ENCODE data around the gene RAC2.
A peak's percentile ranks its signal among the peaks of the same experiment; 100 is the strongest.
"Not testable (repeated sequence)": the region's sequence is repeated elsewhere in the genome, so short reads cannot be mapped to it uniquely, and the experiment has no call there.

The RAC2 gene

GRCh38 chr22:37233371-37233750 lies 10.7 kb downstream of the RAC2 start:
- DNase-seq = not testable (repeated sequence)

- no peak for DNase-seq
Measured at GRCh38 chr22:37232140-37232998, 11.7 kb downstream of the RAC2 start.

DNA sequence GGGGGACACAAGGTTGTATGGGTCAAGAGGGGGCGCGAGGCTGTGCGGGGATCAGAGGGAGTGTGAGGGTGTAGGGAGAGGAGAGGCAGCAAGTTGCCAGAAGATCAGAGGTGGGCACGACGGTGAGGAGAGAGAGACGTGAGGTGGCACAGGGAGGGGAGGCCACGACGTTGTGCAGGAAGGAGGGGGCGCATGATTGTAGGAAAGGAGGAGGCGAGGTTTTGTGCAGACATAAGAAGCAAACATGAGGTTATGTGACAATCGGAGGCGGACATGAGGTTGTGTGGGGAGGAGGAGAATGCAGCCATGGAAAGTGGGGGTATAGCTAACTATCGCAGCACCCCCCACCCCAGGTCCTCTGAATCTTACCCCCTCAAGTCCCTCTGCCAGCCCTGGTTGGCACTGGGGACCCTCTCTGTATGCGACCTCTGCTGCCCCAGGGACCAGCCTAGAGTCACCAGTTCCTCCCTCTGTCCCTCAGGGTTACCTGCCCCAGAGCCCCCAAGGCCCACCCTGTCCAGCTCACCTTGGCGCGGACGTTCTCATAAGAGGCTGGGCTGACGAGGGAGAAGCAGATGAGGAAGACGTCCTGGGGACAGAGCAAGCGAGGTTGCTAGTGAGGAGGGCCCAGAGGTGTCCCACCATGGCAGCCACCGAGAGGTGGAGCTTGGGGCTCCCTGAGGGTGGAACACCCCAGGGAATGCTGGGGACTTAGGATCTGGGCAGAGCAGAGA lies 12.5 kb downstream of the RAC2 start:
- DNase-seq = no peak

- no peak for DNase-seq
Measured at GRCh38 chr22:37230673-37231405, 13.2 kb downstream of the RAC2 start.

GRCh38 chr22:37229805-37230672 lies 14.0 kb downstream of the RAC2 start:
- DNase-seq = no peak

DNA sequence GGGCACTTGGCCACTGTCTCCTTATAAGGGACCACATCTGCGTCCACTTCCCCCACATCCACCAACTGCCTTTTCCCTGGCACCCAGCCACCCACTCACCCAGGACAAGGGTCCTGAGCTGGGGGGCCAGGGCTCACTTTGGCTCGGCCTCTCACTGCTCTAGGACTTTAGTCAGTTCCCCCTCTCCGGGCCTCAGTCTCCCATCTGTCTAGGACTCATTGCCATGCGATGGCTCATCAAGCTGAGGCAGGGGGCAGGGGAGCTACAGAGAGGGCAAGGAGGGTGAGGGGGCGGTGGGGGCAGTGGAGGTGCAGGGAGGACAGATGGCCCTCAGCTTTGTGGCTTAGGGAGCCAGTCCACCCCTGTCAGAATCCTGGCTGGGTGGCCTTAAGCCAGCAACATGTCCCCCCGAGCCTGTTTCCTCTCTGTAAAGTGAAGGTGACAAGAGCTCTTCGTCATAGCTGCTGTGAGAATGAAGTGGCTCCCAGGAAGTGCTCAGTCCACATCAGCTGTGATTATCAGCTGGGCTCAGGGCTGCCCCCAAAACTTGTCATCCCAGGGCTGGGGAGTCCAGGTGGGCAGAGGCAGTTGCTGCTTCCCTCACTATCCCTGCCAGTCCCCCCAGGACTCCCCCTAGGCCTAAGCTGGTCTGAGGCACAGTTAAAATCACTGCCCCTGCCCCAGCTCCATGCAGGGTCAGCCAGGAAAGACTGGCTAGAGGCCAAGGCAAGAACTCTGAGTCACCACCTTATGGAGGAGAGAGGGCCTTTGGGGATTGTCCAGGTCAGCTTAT lies 14.9 kb downstream of the RAC2 start:
- no peak for DNase-seq

- DNase-seq = no peak
Measured at GRCh38 chr22:37228106-37229011, 15.7 kb downstream of the RAC2 start.

GRCh38 chr22:37226514-37226913 lies 17.6 kb downstream of the RAC2 start:
- DNase-seq = no peak

GRCh38 chr22:37226087-37226486 lies 18.0 kb downstream of the RAC2 start:
- DNase-seq = no peak

DNA sequence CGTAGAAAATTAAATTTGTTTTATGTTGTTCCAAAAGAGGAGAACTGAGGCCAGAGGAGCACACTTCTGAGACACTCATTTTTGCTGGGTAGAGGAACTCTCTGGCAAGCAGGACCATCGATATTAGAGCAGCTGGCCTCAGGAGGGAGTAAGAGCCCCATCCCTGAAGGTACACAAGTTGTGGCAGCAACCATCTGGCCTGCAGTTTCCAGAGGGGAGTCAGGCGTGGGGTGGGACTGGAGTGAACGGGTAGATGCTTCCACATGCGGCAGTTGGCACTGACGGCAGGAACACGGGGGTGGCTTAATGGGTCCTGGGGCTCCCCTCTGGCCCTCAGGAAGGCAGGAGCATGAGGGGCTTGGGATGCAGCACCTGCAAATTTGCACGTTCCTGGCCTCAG lies 18.6 kb downstream of the RAC2 start:
- peak; percentile 91 for DNase-seq

DNA sequence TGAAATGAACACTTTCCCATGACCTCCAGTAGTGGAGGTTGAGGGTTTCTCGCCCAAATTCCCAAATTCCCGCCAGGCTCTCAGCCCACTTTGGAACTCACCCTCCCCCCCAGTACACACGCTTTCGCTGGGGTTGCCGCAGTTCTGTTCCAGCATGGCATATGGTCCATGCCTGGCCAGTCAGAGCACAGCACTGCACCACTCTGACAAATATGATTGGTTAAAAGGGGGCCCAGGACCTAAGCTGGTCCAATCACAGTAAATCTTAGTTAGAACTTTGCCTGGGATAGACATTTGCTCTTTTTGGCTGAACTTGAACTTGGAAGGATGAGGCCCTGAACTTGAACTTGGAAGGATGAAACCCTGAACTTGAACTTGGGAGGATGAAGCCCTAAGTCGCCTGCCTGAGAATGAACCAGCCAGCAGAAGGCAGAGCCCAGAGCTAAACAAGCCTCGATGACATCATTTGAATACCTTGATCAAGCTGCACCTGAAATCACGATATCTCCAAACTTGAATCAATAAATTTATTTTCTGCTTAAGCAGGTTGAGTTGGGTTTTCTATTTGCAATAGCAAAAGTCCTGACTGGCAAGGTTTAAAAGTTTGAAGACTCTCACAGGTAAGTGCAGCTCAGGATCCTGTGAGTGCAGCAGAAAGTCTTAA lies 19.2 kb downstream of the RAC2 start:
- peak; percentile 34 for DNase-seq

DNA sequence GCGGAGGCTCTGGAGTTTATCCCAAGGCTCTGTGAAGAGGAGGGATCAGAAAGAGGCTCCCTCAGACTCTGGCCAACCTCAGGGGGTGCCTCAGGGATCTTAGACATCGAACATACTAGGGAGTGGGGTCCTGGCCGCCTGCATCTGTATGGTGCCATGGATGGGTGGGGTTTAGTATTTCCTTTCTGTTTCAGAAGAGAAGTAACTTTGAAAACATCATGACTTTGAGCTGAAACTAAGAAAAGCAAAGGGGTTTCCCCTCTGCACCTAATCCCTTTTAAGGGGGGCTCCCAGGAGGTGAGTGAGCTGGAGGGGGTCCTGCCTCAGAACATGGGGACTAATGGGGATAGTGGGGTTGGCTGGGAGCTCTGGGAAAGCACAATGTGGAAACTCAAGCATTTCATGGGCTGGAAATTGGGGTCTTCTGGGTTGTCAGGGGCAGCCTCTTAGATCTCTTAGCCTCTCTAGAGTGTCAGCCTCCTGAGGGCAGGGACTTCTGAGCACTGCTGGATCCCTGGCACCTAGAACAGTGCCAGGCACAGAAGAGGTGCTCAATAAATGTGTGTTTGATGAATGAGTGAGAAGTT lies 20.0 kb downstream of the RAC2 start:
- no peak for DNase-seq

DNA sequence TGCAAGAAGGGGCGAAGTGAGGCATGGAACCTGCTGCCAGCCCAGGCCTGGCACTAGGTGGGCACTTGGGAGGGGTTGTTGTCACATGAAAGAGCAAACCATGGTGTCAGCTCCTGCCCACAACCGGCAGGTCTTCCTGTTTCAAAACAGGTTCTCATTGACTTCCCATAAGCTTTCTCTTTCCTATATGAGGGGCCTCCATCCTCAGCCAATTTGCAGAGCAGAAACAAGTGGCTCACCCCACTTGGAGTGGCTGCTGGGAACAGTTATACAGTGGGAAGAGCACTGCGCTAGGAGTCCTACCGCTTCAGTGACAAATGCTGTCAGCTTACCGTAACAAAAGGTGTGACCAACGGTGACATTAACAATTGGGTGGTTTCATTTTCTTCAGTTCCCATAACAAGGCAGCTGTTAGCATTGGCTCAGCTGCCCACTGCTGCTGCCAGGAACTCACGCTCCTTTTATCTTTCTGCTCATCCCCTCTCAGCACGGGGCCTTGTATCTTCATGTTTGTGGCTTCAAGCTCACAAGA lies 21.6 kb downstream of the RAC2 start:
- no peak for DNase-seq

- DNase-seq = no peak
Measured at GRCh38 chr22:37221424-37222333, 22.4 kb downstream of the RAC2 start.

GRCh38 chr22:37220543-37220981 lies 23.5 kb downstream of the RAC2 start:
- DNase-seq = peak; percentile 42

DNA sequence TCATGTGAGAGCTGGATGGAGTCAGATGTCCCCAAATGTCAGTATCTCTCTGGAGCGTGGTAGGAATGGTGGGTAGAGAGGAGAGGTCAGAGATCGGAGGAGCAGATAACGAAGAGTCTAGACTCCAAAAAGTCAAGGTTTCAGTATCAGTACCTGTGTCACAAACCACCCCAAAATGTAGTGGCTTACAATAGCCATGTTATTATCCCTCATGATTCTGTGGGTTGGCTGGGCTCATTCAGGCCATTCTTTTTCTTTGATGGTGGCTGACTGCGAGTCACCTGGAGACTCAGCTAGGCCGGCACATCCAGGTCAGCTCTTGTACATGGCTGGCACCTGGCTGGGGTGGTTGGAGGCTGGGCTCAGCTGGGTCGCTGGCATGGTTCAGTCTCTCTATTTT lies 24.5 kb downstream of the RAC2 start:
- DNase-seq = no peak

GRCh38 chr22:37218771-37219411 lies 25.2 kb downstream of the RAC2 start:
- peak; percentile 34 for DNase-seq

- DNase-seq = no peak
Measured at GRCh38 chr22:37218399-37218770, 25.7 kb downstream of the RAC2 start.
